ENCODE measurements around the gene POLA1.
"Not testable (repeated sequence)": the region's sequence is repeated elsewhere in the genome, so short reads cannot be mapped to it uniquely, and the experiment has no call there.

POLA1 gene

GRCh38 chrX:24819807-24820206, 126.1 kb downstream of the POLA1 start:
- DNase-seq = not testable (repeated sequence)

GRCh38 chrX:24828147-24828546, 134.4 kb downstream of the POLA1 start:
- no peak for DNase-seq

GRCh38 chrX:24828600-24828999, 134.9 kb downstream of the POLA1 start:
- DNase-seq = no peak

GRCh38 chrX:24833695-24834094, 140.0 kb downstream of the POLA1 start:
- DNase-seq = no peak

- no peak for DNase-seq
Observed at GRCh38 chrX:24837966-24838365, 144.2 kb downstream of the POLA1 start.

- no peak for DNase-seq
Observed at GRCh38 chrX:24838629-24839028, 144.9 kb downstream of the POLA1 start.

- DNase-seq = no peak
Observed at GRCh38 chrX:24839331-24839730, 145.6 kb downstream of the POLA1 start.

- no peak for DNase-seq
Observed at GRCh38 chrX:24842486-24842885, 148.8 kb downstream of the POLA1 start.

- no peak for DNase-seq
Observed at GRCh38 chrX:24846550-24847150, 152.9 kb downstream of the POLA1 start.

- DNase-seq = no peak
Observed at GRCh38 chrX:24851289-24851688, 157.6 kb downstream of the POLA1 start.

- DNase-seq = no peak
Observed at GRCh38 chrX:24851780-24852179, 158.1 kb downstream of the POLA1 start.

- no peak for DNase-seq
Observed at GRCh38 chrX:24858004-24858746, 164.5 kb downstream of the POLA1 start.

GRCh38 chrX:24859211-24859841, 165.6 kb downstream of the POLA1 start:
- DNase-seq = no peak

GRCh38 chrX:24860140-24860539, 166.4 kb downstream of the POLA1 start:
- no peak for DNase-seq

- DNase-seq = no peak
Observed at GRCh38 chrX:24862343-24862742, 168.6 kb downstream of the POLA1 start.

- not testable (repeated sequence) for DNase-seq
Observed at GRCh38 chrX:24863779-24864178, 170.1 kb downstream of the POLA1 start.

GRCh38 chrX:24870143-24870542, 176.4 kb downstream of the POLA1 start:
- no peak for DNase-seq

GRCh38 chrX:24874604-24875247, 181.0 kb downstream of the POLA1 start:
- no peak for DNase-seq

- DNase-seq = no peak
Observed at GRCh38 chrX:24876530-24877287, 183.0 kb downstream of the POLA1 start.

GRCh38 chrX:24877288-24877664, 183.6 kb downstream of the POLA1 start:
- DNase-seq = no peak

GRCh38 chrX:24877854-24878650, 184.3 kb downstream of the POLA1 start:
- no peak for DNase-seq

- no peak for DNase-seq
Observed at GRCh38 chrX:24879679-24880078, 186.0 kb downstream of the POLA1 start.
